ENCODE results near the gene LDB2. TPM values are rescaled to one million over a fixed set of nuclear protein-coding genes. Genes with fewer than 3 reads are reported as not detected.
A peak's percentile ranks its signal among the peaks of the same experiment; 100 is the strongest.

Gene LDB2
- total RNA-seq, 1 donor from 2014 or later = 69.8 TPM

GRCh38 chr4:16521156-16521915 is 377.1 kb downstream of the LDB2 start:
- no peak for DNase-seq (ENCODE audit: extremely low read depth, low read depth, low spot score)

- DNase-seq (ENCODE audit: extremely low read depth, low read depth, low spot score) = no peak
Observed at GRCh38 chr4:16516796-16517439, 381.5 kb downstream of the LDB2 start.

GRCh38 chr4:16513876-16514275 is 384.6 kb downstream of the LDB2 start:
- DNase-seq (ENCODE audit: extremely low read depth, low read depth, low spot score) = peak; percentile 22

GRCh38 chr4:16508968-16509367 is 389.5 kb downstream of the LDB2 start:
- no peak for DNase-seq (ENCODE audit: extremely low read depth, low read depth, low spot score)

GRCh38 chr4:16505726-16506125 is 392.7 kb downstream of the LDB2 start:
- no peak for DNase-seq (ENCODE audit: extremely low read depth, low read depth, low spot score)

- DNase-seq (ENCODE audit: extremely low read depth, low read depth, low spot score) = no peak
Observed at GRCh38 chr4:16505267-16505666, 393.2 kb downstream of the LDB2 start.

- DNase-seq (ENCODE audit: extremely low read depth, low read depth, low spot score) = no peak
Observed at GRCh38 chr4:16503421-16504100, 394.9 kb downstream of the LDB2 start.

- DNase-seq (ENCODE audit: extremely low read depth, low read depth, low spot score) = no peak
Observed at GRCh38 chr4:16498978-16499377, 399.5 kb downstream of the LDB2 start.

GRCh38 chr4:16496501-16496900 is 401.9 kb downstream of the LDB2 start:
- no peak for DNase-seq (ENCODE audit: extremely low read depth, low read depth, low spot score)

GRCh38 chr4:16492872-16493271 is 405.6 kb downstream of the LDB2 start:
- no peak for DNase-seq (ENCODE audit: extremely low read depth, low read depth, low spot score)

GRCh38 chr4:16489226-16489625 is 409.2 kb downstream of the LDB2 start:
- DNase-seq (ENCODE audit: extremely low read depth, low read depth, low spot score) = no peak

GRCh38 chr4:16488084-16488483 is 410.4 kb downstream of the LDB2 start:
- no peak for DNase-seq (ENCODE audit: extremely low read depth, low read depth, low spot score)

GRCh38 chr4:16484711-16485110 is 413.7 kb downstream of the LDB2 start:
- DNase-seq (ENCODE audit: extremely low read depth, low read depth, low spot score) = no peak

GRCh38 chr4:16483540-16483939 is 414.9 kb downstream of the LDB2 start:
- no peak for DNase-seq (ENCODE audit: extremely low read depth, low read depth, low spot score)

GRCh38 chr4:16480011-16480410 is 418.4 kb downstream of the LDB2 start:
- no peak for DNase-seq (ENCODE audit: extremely low read depth, low read depth, low spot score)

GRCh38 chr4:16472537-16472936 is 425.9 kb downstream of the LDB2 start:
- no peak for DNase-seq (ENCODE audit: extremely low read depth, low read depth, low spot score)

- DNase-seq (ENCODE audit: extremely low read depth, low read depth, low spot score) = no peak
Observed at GRCh38 chr4:16467061-16467460, 431.4 kb downstream of the LDB2 start.

- DNase-seq (ENCODE audit: extremely low read depth, low read depth, low spot score) = no peak
Observed at GRCh38 chr4:16466581-16466980, 431.9 kb downstream of the LDB2 start.

GRCh38 chr4:16464651-16465050 is 433.8 kb downstream of the LDB2 start:
- DNase-seq (ENCODE audit: extremely low read depth, low read depth, low spot score) = no peak

GRCh38 chr4:16462656-16463055 is 435.8 kb downstream of the LDB2 start:
- no peak for DNase-seq (ENCODE audit: extremely low read depth, low read depth, low spot score)

GRCh38 chr4:16461362-16461761 is 437.1 kb downstream of the LDB2 start:
- no peak for DNase-seq (ENCODE audit: extremely low read depth, low read depth, low spot score)

GRCh38 chr4:16457944-16458343 is 440.5 kb downstream of the LDB2 start:
- no peak for DNase-seq (ENCODE audit: extremely low read depth, low read depth, low spot score)
